Skeletal muscle cell (primary cell): Measurements from ENCODE around the gene SRSF2.

ENCODE experiments used
- DNase-seq: peaks from one replicate; pipeline ENCODE4 v3.0.0-alpha.2; 2010; ENCODE audit warnings: low read depth
- H3K4me3 ChIP-seq: 2 replicates; pipeline ENCODE4 v1.5.1; 2011; ENCODE audit warnings: low read depth, mild to moderate bottlenecking, control low read depth, low read length, moderate library complexity

SRSF2 gene

DNA sequence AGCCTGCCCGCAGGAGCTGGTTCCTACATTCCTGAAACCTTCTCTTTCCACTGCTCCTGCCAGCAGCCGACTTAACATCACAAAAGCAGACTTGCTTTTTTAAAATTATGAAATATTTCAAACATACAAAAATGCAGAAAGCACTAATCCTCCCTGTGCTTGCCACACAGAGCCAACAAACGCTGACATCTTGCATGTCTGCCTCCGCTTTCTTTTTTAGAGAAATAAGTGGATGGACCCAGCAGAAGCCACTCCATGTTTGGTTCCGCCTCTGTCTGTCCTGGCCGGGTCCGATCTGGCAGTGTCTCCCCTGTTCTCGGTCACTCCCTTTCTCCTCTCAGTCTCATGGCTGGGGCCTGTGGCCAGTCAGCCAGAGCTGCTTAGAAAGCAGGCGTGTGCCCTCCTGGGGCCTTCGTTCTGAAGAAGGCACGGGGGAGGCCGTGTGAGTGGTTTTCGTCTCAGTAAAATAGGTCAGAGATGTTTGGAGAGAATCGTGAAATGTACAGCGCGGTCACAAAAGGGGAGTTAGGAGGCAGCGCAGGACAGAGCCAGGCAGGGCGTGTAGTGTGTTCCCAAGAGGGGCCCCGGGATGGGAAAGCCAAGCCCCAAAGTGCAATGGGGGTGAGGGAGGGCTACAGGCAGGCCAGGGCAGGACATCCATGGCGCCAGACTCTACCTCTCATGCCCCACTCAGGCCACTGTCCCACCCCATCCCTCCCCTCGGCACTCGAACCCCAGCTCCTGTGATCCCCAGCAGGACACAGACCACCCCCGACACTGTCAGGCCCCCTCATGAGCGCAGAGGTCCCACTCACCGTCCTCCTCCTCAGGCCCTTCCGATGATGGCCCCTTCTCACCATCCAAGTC lies 49.6 kb downstream of the SRSF2 start:
- no peak for DNase-seq
- no peak overlapping the region for H3K4me3 ChIP-seq

DNA sequence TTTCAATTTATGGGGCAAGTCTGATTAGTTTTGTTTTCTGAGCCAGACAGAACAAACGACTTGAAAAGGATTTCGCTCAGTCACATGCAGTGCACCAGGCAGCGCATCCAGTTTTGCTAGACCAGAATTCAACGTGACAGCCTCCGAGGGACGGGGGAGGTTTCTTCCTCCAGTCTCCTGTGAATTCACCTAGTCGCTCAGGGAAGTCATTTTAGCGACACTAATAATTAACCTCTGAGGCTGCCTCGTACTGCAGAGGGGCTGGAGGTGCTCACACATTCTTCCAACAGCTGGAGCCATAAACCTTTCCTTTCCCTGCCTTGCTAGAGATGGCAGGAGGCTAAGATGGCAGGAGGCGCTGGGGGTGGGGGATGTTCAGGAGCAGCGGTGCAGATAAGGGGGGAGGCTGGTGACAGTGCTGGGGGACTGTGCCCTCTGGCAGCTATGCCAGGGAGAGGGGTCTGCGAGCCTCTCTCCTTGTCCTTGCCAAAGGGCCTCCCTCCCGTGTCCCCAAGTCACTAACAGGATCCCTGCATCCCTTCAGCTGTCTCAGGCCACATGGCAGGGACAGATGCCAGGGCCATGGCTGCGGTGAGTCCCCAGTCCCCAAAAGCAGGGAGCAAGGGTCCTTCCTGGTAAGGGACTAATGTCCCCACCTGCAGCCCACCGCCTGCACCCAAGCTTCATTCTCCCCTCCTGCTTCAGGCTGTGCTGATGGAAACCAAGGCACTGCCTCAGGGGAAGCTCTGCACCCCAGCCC lies 50.4 kb downstream of the SRSF2 start:
- H3K4me3 ChIP-seq, result no peak overlapping the region
- no peak for DNase-seq

DNA sequence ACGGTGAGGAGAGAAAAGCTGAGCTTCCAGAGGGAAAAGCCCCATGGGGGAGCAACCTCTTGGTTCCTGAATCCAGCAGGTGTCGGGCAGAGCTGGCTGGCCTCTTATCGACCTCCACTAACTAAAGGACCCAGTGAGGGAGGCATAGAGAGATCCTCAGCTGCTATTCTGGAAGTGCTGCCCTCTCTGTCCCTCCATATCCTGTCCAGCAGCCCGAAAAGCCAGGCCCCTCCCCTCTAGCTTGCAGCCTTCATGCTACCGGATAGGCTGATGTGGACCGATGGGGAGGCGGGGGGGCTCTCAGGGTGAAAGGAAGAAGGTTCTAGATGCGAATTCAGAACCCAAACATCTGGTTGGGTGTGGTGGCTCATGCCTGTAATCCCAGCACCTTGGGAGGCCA lies 51.3 kb downstream of the SRSF2 start:
- no peak overlapping the region for H3K4me3 ChIP-seq
- DNase-seq, result no peak

DNA sequence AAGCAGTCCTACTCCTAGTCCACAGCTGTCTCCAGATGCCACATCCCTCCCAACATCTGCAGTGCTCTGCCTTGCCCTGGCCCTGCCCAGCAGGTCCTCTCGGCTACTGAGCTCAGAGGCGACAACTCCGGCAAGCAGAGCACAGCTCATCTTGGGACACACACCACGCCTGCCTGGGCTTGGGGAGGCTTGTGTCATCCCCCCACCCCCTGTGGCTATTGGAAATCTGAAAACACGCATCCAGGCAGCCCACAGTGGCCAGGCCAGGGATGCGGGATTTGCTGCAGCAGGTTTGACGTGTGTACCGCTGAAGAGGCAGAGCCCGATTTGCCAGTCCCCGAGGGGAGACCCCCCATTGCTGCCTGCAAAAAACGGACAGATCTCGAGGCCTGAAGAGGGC lies 51.8 kb downstream of the SRSF2 start:
- H3K4me3 ChIP-seq, result no peak overlapping the region
- DNase-seq, result no peak

DNA sequence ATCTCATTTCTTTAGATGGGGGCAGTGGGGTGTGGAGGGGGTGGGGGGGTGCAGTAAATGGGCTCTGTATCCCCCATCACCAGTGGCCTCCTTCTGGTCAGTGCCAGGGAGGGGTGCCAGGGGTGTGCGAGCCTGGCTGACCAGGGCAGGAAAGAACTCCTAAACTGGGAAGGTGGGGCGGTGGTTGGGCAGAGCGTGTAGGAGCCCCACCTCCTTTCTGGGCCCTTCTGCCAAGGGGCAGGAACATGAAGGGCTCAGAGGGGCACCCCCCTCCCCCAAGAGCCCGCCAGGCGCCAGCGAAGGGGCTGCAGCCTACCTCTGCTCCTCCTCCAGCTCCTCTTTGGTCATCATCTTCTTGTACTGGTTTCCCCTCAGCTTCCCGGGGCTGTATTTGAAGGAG lies 52.4 kb downstream of the SRSF2 start:
- no peak overlapping the region for H3K4me3 ChIP-seq
- DNase-seq, result no peak
